Esophagus muscularis mucosa (tissue), 4 donors: ENCODE data around the gene RPH3AL.

Source experiments
- EP300 ChIP-seq: sonication (generic); formaldehyde crosslinking; IDR thresholded peaks from one replicate; pipeline ENCODE4 v1.6.1; 2017; ENCODE audit warnings: antibody characterized with exemption
- POLR2A ChIP-seq: fragments of 450-650 bp; IDR thresholded peaks from one replicate; pipeline ENCODE4 v1.6.1; 2017; ENCODE audit warnings: antibody characterized with exemption, moderate library complexity, mild to moderate bottlenecking, low read depth
- POLR2AphosphoS5 ChIP-seq, 2 donors: sonication (generic); formaldehyde crosslinking; IDR thresholded peaks; one replicate each; pipeline ENCODE4 v1.6.1; 2017; ENCODE audit warnings: antibody characterized with exemption in 2 of 2
- TF ChIP-seq, protein P1 (sequence below), 3 experiments: fragments of 200-600 bp in 2 of 3; fragments of 450-650 bp in 1 of 3; sonication (generic) in 2 of 3; IDR thresholded peaks; one replicate each; pipeline ENCODE4 v1.5.1; 2017 to 2019; ENCODE audit warnings: antibody characterized with exemption in 3 of 3, mild to moderate bottlenecking in 2 of 3, moderate library complexity in 1 of 3

DNA sequence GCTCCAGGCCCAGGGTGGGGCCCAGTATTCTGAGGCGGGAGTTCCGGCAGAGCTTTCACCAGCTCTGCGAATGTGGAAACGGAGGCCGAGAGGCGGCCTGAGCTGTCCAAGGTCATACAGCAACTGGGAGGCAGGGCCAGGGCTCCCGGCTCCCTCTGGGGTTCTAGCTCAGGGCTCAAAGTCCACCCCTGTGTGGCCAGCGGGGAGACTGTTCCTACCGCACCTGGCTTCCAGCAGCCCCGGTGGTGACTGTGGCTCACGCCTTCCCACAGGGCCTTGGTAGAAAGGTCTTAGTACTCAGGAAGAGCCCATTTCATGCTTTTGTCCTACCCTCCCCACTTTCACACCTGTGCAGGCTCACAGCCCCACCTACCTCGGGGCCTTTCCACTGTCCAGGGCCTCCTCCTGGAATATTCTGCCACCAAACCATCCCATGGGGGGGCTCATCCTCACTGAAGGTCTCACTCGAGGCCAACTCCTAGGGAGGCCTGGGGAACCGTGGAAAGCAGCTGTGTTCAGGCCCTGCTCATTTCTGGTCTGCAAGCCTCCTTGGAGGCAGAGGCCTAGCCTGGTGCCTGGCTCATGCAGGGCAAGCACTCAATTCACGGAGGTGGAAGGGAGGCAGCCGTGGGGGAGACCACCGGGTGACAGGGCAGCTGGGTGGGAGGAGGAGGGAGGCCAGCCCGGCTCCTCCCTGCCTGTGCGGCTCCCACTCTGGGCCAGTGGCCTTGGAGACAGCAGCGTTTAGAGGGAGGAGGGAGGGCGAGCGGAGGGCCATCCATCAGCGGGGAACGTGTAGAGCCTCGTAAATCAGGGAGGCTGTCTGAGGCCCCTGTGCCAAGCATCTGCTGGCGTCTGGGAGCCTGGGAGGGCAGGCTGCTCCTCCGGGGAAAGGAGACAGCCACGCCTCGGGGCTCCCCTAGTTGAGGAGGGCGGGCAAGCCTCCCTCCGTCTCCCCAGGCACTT is 158.5 kb downstream of the RPH3AL start:
- no peak for TF ChIP-seq EP300
- TF ChIP-seq, protein P1, sequence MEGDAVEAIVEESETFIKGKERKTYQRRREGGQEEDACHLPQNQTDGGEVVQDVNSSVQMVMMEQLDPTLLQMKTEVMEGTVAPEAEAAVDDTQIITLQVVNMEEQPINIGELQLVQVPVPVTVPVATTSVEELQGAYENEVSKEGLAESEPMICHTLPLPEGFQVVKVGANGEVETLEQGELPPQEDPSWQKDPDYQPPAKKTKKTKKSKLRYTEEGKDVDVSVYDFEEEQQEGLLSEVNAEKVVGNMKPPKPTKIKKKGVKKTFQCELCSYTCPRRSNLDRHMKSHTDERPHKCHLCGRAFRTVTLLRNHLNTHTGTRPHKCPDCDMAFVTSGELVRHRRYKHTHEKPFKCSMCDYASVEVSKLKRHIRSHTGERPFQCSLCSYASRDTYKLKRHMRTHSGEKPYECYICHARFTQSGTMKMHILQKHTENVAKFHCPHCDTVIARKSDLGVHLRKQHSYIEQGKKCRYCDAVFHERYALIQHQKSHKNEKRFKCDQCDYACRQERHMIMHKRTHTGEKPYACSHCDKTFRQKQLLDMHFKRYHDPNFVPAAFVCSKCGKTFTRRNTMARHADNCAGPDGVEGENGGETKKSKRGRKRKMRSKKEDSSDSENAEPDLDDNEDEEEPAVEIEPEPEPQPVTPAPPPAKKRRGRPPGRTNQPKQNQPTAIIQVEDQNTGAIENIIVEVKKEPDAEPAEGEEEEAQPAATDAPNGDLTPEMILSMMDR (IDR thresholded peaks at IDR 0.05), result no peak
- no peak for TF ChIP-seq POLR2A
- no peak for TF ChIP-seq POLR2AphosphoS5 (IDR thresholded peaks at IDR 0.05)
